GM10248 (cell line): ENCODE results near the gene TLE6.

Experiments
- CTCF ChIA-PET: fragments of 300-600 bp; sonication (Branson Sonifier 250); formaldehyde crosslinking; extraction: SDS; loops from one replicate; lab custom pipeline; 2021; ENCODE audit warnings: antibody characterized with exemption; lab: Yijun Ruan, JAX
- POLR2A ChIA-PET: fragments of 350-650 bp; sonication (Branson Sonifier 250); formaldehyde crosslinking; extraction: SDS; loops from one replicate; lab custom pipeline; 2020; ENCODE audit warnings: antibody characterized with exemption; lab: Yijun Ruan, JAX
- DNase-seq: peaks from one replicate; pipeline ENCODE4 v3.0.0; 2012; ENCODE audit errors: extremely low spot score
- CTCF ChIP-seq: IDR thresholded peaks from 2 replicates; pipeline ENCODE4 v1.5.1; 2012; ENCODE audit warnings: mild to moderate bottlenecking, low read depth; ENCODE audit errors: extremely low read depth, missing control alignments, control extremely low read depth

The TLE6 gene

GRCh38 chr19:3024509-3024869 lies 47.1 kb downstream of the TLE6 start:
- POLR2A ChIA-PET, result interaction anchor here (1.0 kb wide), 1 partner anchor 20 kb away, joined by 4 read pairs; no protein-coding TSS in a partner anchor
- no peak for TF ChIP-seq CTCF
- no peak for DNase-seq
- CTCF ChIA-PET, result no interaction called here

- ChIA-PET POLR2A (interaction anchor here (1.0 kb wide), 1 partner anchor 20 kb away, joined by 4 read pairs; no protein-coding TSS in a partner anchor), CTCF (no interaction called here)
- no peak for DNase-seq
- TF ChIP-seq CTCF, result no peak
Measured at GRCh38 chr19:3024870-3025548, 47.6 kb downstream of the TLE6 start.

GRCh38 chr19:3025549-3025886 lies 48.2 kb downstream of the TLE6 start:
- no peak for DNase-seq
- POLR2A ChIA-PET, result interaction anchor here (1.0 kb wide), 1 partner anchor 21 kb away, joined by 4 read pairs; no protein-coding TSS in a partner anchor
- CTCF ChIA-PET, result no interaction called here
- TF ChIP-seq CTCF, result no peak

- POLR2A ChIA-PET, result no interaction called here
- TF ChIP-seq CTCF, result no peak
Measured at GRCh38 chr19:3026768-3027167, 49.4 kb downstream of the TLE6 start.

GRCh38 chr19:3027292-3027691 lies 49.9 kb downstream of the TLE6 start:
- ChIA-PET POLR2A (no interaction called here), CTCF (interaction anchor here (1.2 to 1.7 kb wide), 2 partner anchors 76 to 81 kb away, joined by 3 to 4 read pairs; no protein-coding TSS in a partner anchor)
- no peak for DNase-seq
- TF ChIP-seq CTCF, result no peak

More at GRCh38 chr19:3026768-3027167, 49.4 kb downstream of the TLE6 start:
- CTCF ChIA-PET, result interaction anchor here (1.2 kb wide), 1 partner anchor 77 kb away, joined by 4 read pairs; no protein-coding TSS in a partner anchor
- no peak for DNase-seq

- ChIA-PET CTCF (interaction anchor here (1.2 to 1.7 kb wide), 2 partner anchors 76 to 80 kb away, joined by 3 to 4 read pairs; no protein-coding TSS in a partner anchor), POLR2A (no interaction called here)
- no peak for TF ChIP-seq CTCF
- no peak for DNase-seq
Measured at GRCh38 chr19:3027981-3028304, 50.6 kb downstream of the TLE6 start.
